H1 (cell line): ENCODE data around the gene KCNT1.

ENCODE experiments used
- BRCA1 ChIP-seq: IDR thresholded peaks from 2 replicates; pipeline ENCODE4 v1.6.1; 2012; ENCODE audit warnings: low read depth, low read length, improper control_type of control experiment
- CTCF ChIP-seq, 3 experiments: IDR thresholded peaks; 1 replicate in 2 of 3; 2 replicates in 1 of 3; pipeline versions ENCODE4 v1.5.1 to v1.6.1; 2011; ENCODE audit warnings: low read length in 3 of 3, mild to moderate bottlenecking in 3 of 3, inconsistent platforms in 2 of 3, low read depth in 1 of 3, moderate library complexity in 1 of 3; ENCODE audit not compliant: insufficient read depth in 1 of 3; ENCODE audit errors: control extremely low read depth in 1 of 3
- EP300 ChIP-seq, 2 experiments: IDR thresholded peaks; 1 replicate in 1 of 2; 2 replicates in 1 of 2; pipeline ENCODE4 v1.6.1; 2011 to 2012; ENCODE audit warnings: low read depth in 2 of 2, low read length in 2 of 2, mild to moderate bottlenecking in 2 of 2, borderline replicate concordance in 1 of 2, inconsistent platforms in 1 of 2, moderate library complexity in 1 of 2
- EZH2 ChIP-seq: fragments of 200-600 bp; sonication (generic); IDR thresholded peaks from 2 replicates; pipeline ENCODE4 v1.7.1; 2012; ENCODE audit warnings: low read depth, mild to moderate bottlenecking, moderate library complexity, low read length, inconsistent platforms; ENCODE audit not compliant: severe bottlenecking
- JUN ChIP-seq: IDR thresholded peaks from 2 replicates; pipeline ENCODE4 v1.6.1; 2011; ENCODE audit warnings: low read depth, mild to moderate bottlenecking, improper control_type of control experiment, low read length
- RAD21 ChIP-seq, 2 experiments: IDR thresholded peaks in 1 of 2; conservative IDR thresholded peaks in 1 of 2; 2 replicates each; pipeline ENCODE4 v1.6.1; 2011; ENCODE audit warnings: low read depth in 2 of 2, low read length in 2 of 2, improper control_type of control experiment in 1 of 2, inconsistent platforms in 1 of 2, mild to moderate bottlenecking in 1 of 2, moderate library complexity in 1 of 2
- SP1 ChIP-seq: IDR thresholded peaks from 2 replicates; pipeline ENCODE4 v1.6.1; 2011; ENCODE audit warnings: low read depth, low read length
- USF2 ChIP-seq: IDR thresholded peaks from 2 replicates; pipeline ENCODE4 v1.6.1; 2011; ENCODE audit warnings: low read length, improper control_type of control experiment

GRCh38 chr9:135773530-135774238, 71.7 kb downstream of the KCNT1 start:
- TF ChIP-seq RAD21 (IDR thresholded peaks at IDR 0.05 in 1 of 2, conservative IDR thresholded peaks at IDR 0.05 in 1 of 2; ENCODE audit: low read depth in 2 of 2, low read length in 2 of 2) = no peak
- no peak for TF ChIP-seq SP1
- TF ChIP-seq CTCF (IDR thresholded peaks at IDR 0.05; ENCODE audit: control extremely low read depth in 1 of 3, insufficient read depth in 1 of 3, low read depth in 1 of 3, low read length in 3 of 3) = no peak
- TF ChIP-seq EP300 (IDR thresholded peaks at IDR 0.05; ENCODE audit: borderline replicate concordance in 1 of 2, low read depth in 2 of 2, low read length in 2 of 2) = no peak
- TF ChIP-seq USF2 = no peak
- no peak for TF ChIP-seq BRCA1
- no peak for TF ChIP-seq EZH2
- no peak for TF ChIP-seq JUN
